H1 (cell line): ENCODE measurements around the gene NCBP1. TPM values are rescaled to one million over a fixed set of nuclear protein-coding genes. Genes with fewer than 3 reads are reported as not detected.

Source experiments
- CTCF ChIA-PET: fragments of 300-600 bp; sonication (Branson Sonifier 250); formaldehyde crosslinking; loops from one replicate; lab custom pipeline; 2021; ENCODE audit not compliant: partially characterized antibody; lab: Charles Lee
- POLR2A ChIA-PET: fragments of 300-600 bp; sonication (Branson Sonifier 250); formaldehyde crosslinking; loops from one replicate; lab custom pipeline; 2021; ENCODE audit warnings: inconsistent platforms; ENCODE audit not compliant: partially characterized antibody; lab: Charles Lee
- DNase-seq, 2 experiments: peaks; one replicate each; pipeline versions ENCODE4 v3.0.0 to v3.0.0-alpha.2; 2010 to 2022; ENCODE audit warnings: low spot score in 2 of 2, low read depth in 1 of 2, mixed read lengths in 1 of 2
- FAIRE-seq: peaks from 2 replicates; lab custom pipeline; 2011; peaks lifted over from hg19 to GRCh38; lab: Jason Lieb, UNC
- H2AFZ ChIP-seq: 2 replicates; pipeline ENCODE4 v1.8.1; 2012; ENCODE audit warnings: low read length, inconsistent platforms
- H2AK5ac ChIP-seq: 2 replicates; pipeline ENCODE4 v1.6.1; 2013; ENCODE audit warnings: low read depth, low read length
- H2BK120ac ChIP-seq: replicated peaks from 2 replicates; pipeline ENCODE3; 2013; ENCODE audit warnings: low read depth, low read length, inconsistent platforms
- H2BK12ac ChIP-seq: 2 replicates; pipeline ENCODE4 v1.6.1; 2013; ENCODE audit warnings: low read depth, low read length
- H2BK15ac ChIP-seq: 2 replicates; pipeline ENCODE4 v1.6.1; 2013; ENCODE audit warnings: low read length
- H2BK20ac ChIP-seq: 2 replicates; pipeline ENCODE4 v1.6.1; 2013; ENCODE audit warnings: low read length
- H2BK5ac ChIP-seq: 2 replicates; pipeline ENCODE4 v1.6.1; 2013; ENCODE audit warnings: low read depth, low read length
- H3K14ac ChIP-seq: 2 replicates; pipeline ENCODE4 v1.6.1; 2013; ENCODE audit warnings: inconsistent platforms; ENCODE audit not compliant: insufficient read length
- H3K18ac ChIP-seq: 2 replicates; pipeline ENCODE4 v1.6.1; 2013; ENCODE audit warnings: low read length; ENCODE audit errors: extremely low read depth
- H3K23ac ChIP-seq: 2 replicates; pipeline ENCODE4 v1.6.1; 2013; ENCODE audit warnings: inconsistent platforms; ENCODE audit not compliant: insufficient read length
- H3K23me2 ChIP-seq: 2 replicates; pipeline ENCODE4 v1.6.1; 2013; ENCODE audit warnings: low read depth, low read length
- H3K27ac ChIP-seq: 2 replicates; pipeline ENCODE4 v1.6.1; 2011; ENCODE audit warnings: low read depth, low read length, inconsistent platforms
- H3K27me3 ChIP-seq, 4 experiments: replicated peaks in 1 of 4; 1 replicate in 1 of 4; 2 replicates in 3 of 4; pipeline versions ENCODE4 v1.6.1 to v1.8.1; 2011 to 2013; ENCODE audit warnings: low read length in 3 of 4, mild to moderate bottlenecking in 3 of 4, inconsistent platforms in 2 of 4, mixed read lengths in 2 of 4, moderate library complexity in 1 of 4; ENCODE audit not compliant: control insufficient read depth in 3 of 4, insufficient read depth in 3 of 4; ENCODE audit errors: extremely low read depth in 1 of 4
- H3K36me3 ChIP-seq, 4 experiments: 2 replicates each; pipeline versions ENCODE4 v1.6.1 to v1.8.1; 2011 to 2013; ENCODE audit warnings: mild to moderate bottlenecking in 4 of 4, low read length in 3 of 4, moderate library complexity in 2 of 4, control low read depth in 1 of 4, inconsistent platforms in 1 of 4; ENCODE audit not compliant: insufficient read depth in 4 of 4, control insufficient read depth in 2 of 4
- H3K4ac ChIP-seq: replicated peaks from 2 replicates; pipeline ENCODE3; 2013; ENCODE audit warnings: low read length, low read depth, mixed read lengths, inconsistent platforms; ENCODE audit not compliant: insufficient read length
- H3K4me1 ChIP-seq, 4 experiments: replicated peaks in 1 of 4; 1 replicate in 1 of 4; 2 replicates in 3 of 4; pipeline versions ENCODE4 v1.6.1 to v1.8.1; 2011 to 2013; ENCODE audit warnings: low read length in 3 of 4, inconsistent platforms in 2 of 4, mixed read lengths in 1 of 4; ENCODE audit not compliant: insufficient read depth in 4 of 4, control insufficient read depth in 3 of 4
- H3K4me2 ChIP-seq, 2 experiments: 2 replicates each; pipeline versions ENCODE4 v1.6.1 to v1.8.1; 2011 to 2013; ENCODE audit warnings: low read depth in 2 of 2, low read length in 2 of 2, control low read depth in 1 of 2, inconsistent platforms in 1 of 2, mild to moderate bottlenecking in 1 of 2; ENCODE audit not compliant: insufficient read depth in 1 of 2
- H3K4me3 ChIP-seq, 4 experiments: fragments of 200-600, 300-600 bp in 1 of 4; sonication (generic), shearing (Covaris generic), sonication (Bioruptor Twin) in 1 of 4; 2 replicates each; pipeline versions ENCODE4 v1.5.1 to v1.8.1; 2011 to 2016; ENCODE audit warnings: low read length in 4 of 4, low read depth in 3 of 4, control low read depth in 2 of 4, inconsistent platforms in 2 of 4, mild to moderate bottlenecking in 2 of 4, mixed read lengths in 1 of 4, moderate library complexity in 1 of 4; ENCODE audit not compliant: insufficient read depth in 2 of 4; ENCODE audit errors: extremely low read depth in 1 of 4
- H3K56ac ChIP-seq: replicated peaks from 2 replicates; pipeline ENCODE3; 2013; ENCODE audit warnings: low read depth, mild to moderate bottlenecking, mixed read lengths, low read length, inconsistent platforms; ENCODE audit not compliant: insufficient read length
- H3K79me1 ChIP-seq: 2 replicates; pipeline ENCODE4 v1.6.1; 2013; ENCODE audit warnings: low read depth, low read length, control low read depth
- H3K79me2 ChIP-seq, 2 experiments: 2 replicates each; pipeline versions ENCODE4 v1.6.1 to v1.8.1; 2012 to 2013; ENCODE audit warnings: low read length in 2 of 2, mild to moderate bottlenecking in 2 of 2, inconsistent platforms in 1 of 2; ENCODE audit not compliant: insufficient read depth in 2 of 2, control insufficient read depth in 1 of 2
- H3K9ac ChIP-seq, 4 experiments: replicated peaks in 1 of 4; 1 replicate in 1 of 4; 2 replicates in 3 of 4; pipeline versions ENCODE4 v1.6.1 to v1.8.1; 2011 to 2013; ENCODE audit warnings: low read depth in 3 of 4, low read length in 3 of 4, control low read depth in 2 of 4, mild to moderate bottlenecking in 2 of 4, moderate library complexity in 2 of 4, inconsistent platforms in 1 of 4; ENCODE audit errors: extremely low read depth in 1 of 4
- H3K9me3 ChIP-seq, 2 experiments: 2 replicates each; pipeline versions ENCODE4 v1.6.1 to v1.8.1; 2012 to 2013; ENCODE audit warnings: mild to moderate bottlenecking in 2 of 2, moderate library complexity in 2 of 2, control low read depth in 1 of 2, inconsistent platforms in 1 of 2, low read depth in 1 of 2, low read length in 1 of 2, mixed read lengths in 1 of 2; ENCODE audit not compliant: insufficient read depth in 2 of 2
- H4K20me1 ChIP-seq, 2 experiments: replicated peaks in 1 of 2; 2 replicates each; pipeline versions ENCODE3 to v1.8.1; 2011 to 2013; ENCODE audit warnings: inconsistent platforms in 2 of 2, low read length in 2 of 2, mild to moderate bottlenecking in 1 of 2; ENCODE audit not compliant: insufficient read depth in 2 of 2, control insufficient read depth in 1 of 2
- H4K5ac ChIP-seq: 2 replicates; pipeline ENCODE4 v1.6.1; 2013; ENCODE audit warnings: low read length, low read depth, mixed read lengths, inconsistent platforms; ENCODE audit not compliant: insufficient read length
- H4K8ac ChIP-seq: 2 replicates; pipeline ENCODE4 v1.8.0; 2013; ENCODE audit warnings: mild to moderate bottlenecking, moderate library complexity, low read length, inconsistent platforms; ENCODE audit not compliant: insufficient read depth; ENCODE audit errors: extremely low read depth
- H4K91ac ChIP-seq: replicated peaks from 2 replicates; pipeline ENCODE3; 2013; ENCODE audit warnings: low read length, mixed read lengths, inconsistent platforms; ENCODE audit not compliant: insufficient read length
- EGR1 ChIP-seq: IDR thresholded peaks from 2 replicates; pipeline ENCODE4 v1.6.1; 2011; ENCODE audit warnings: low read depth, low read length, borderline replicate concordance
- EZH2 ChIP-seq: fragments of 200-600 bp; sonication (generic); IDR thresholded peaks from 2 replicates; pipeline ENCODE4 v1.7.1; 2012; ENCODE audit warnings: low read depth, mild to moderate bottlenecking, moderate library complexity, low read length, inconsistent platforms; ENCODE audit not compliant: severe bottlenecking
- GTF2F1 ChIP-seq: IDR thresholded peaks from 2 replicates; pipeline ENCODE4 v1.6.1; 2012; ENCODE audit warnings: low read depth, low read length, improper control_type of control experiment, borderline replicate concordance
- KDM1A ChIP-seq: fragments of 200-600, 300-600 bp; sonication (generic); IDR thresholded peaks from 2 replicates; pipeline ENCODE4 v1.7.1; 2016; ENCODE audit warnings: mild to moderate bottlenecking, low read length, borderline replicate concordance
- MAFK ChIP-seq: IDR thresholded peaks from 2 replicates; pipeline ENCODE4 v1.6.1; 2012; ENCODE audit warnings: low read depth, mild to moderate bottlenecking, improper control_type of control experiment, low read length
- PHF8 ChIP-seq: fragments of 200-600 bp; sonication (generic); conservative IDR thresholded peaks from 2 replicates; pipeline ENCODE4 v1.7.1; 2012; ENCODE audit warnings: low read depth, mild to moderate bottlenecking, inconsistent platforms, low read length, moderate library complexity
- RXRA ChIP-seq: IDR thresholded peaks from 2 replicates; pipeline ENCODE4 v1.6.1; 2011; ENCODE audit warnings: low read depth, mild to moderate bottlenecking, low read length, moderate library complexity; ENCODE audit not compliant: insufficient read depth
- TEAD4 ChIP-seq: IDR thresholded peaks from 2 replicates; pipeline ENCODE4 v1.6.1; 2012; ENCODE audit warnings: low read depth, low read length, inconsistent platforms, mixed read lengths
- YY1 ChIP-seq: IDR thresholded peaks from 2 replicates; pipeline ENCODE4 v1.6.1; 2011; ENCODE audit warnings: low read depth, mild to moderate bottlenecking, low read length
- WGBS, 2 experiments: shearing (Covaris generic) in 1 of 2; methylation state at CpG; one replicate each; pipeline versions ENCODE4 v1.1.6 to v1.1.7; 2013 to 2015; ENCODE audit warnings: low lambda C conversion rate in 2 of 2, mixed read lengths in 2 of 2, inconsistent platforms in 1 of 2, low coverage in 1 of 2, missing lambda C conversion rate in 1 of 2; ENCODE audit not compliant: insufficient replicate concordance in 2 of 2, insufficient coverage in 1 of 2, insufficient read length in 1 of 2; ENCODE audit errors: extremely low coverage in 1 of 2, missing lambda C conversion rate in 1 of 2; 5-methylcytosine and 5-hydroxymethylcytosine counted together
- polyA plus RNA-seq, 7 experiments: library from polyadenylated mRNA; depleted of rRNA in 3 of 7; stranded (reverse) in 5 of 7; unstranded in 2 of 7; fragments of >200 nt in 5 of 7; fragments of 200-250 nt in 2 of 7; gene quantifications; 1 replicate in 5 of 7; 2 replicates in 1 of 7; 4 replicates in 1 of 7; pipeline versions ENCODE4 v1.2.1 to v1.2.3, GENCODE V29; 2011 to 2013; ENCODE audit warnings: missing spikeins in 2 of 7, mixed read lengths in 2 of 7
- total RNA-seq: library from RNA; stranded (reverse); fragmentation: NEBNext Ultra II Directional; extraction: Animal tissue kit (Norgen Biotek cat#: 25700); gene quantifications from 2 replicates; pipeline ENCODE4 v1.2.1, GENCODE V29; 2021

Gene NCBP1
- total and polyA plus RNA-seq, 2 of the 8 experiments (the other 6 are each of a cell fraction or from before 2014, with no cell fraction given) = 14.7 to 54.0 TPM

DNA sequence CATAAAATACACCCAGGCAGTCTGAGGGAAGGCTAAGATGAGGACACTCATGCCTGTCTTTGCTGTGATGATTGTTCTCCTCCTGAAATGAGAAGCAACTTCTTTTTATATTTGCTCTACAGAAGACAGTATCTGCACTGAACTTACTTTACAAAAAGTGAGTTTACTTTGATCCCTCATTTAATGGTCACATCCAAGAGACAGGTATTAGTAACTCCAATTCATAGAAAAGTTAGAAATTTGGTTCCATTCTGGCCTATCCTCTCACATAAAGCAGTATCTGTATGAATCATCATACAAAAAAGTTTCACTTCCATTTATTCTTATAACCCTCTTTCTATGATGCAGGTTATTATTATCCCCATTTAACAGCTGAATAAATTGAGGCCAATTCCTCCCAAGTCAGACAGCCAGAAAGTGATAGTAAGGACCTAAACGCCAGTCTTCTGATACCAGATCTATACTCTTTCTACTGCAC is 15.6 kb upstream of the NCBP1 start:
- Histone ChIP-seq H3K79me1 (0 out of 2 replicates have a peak, but pooled peaks cover 2% of the 10 kb centered on the region), H2AFZ (no peak overlapping the region), H3K9ac (no peak overlapping the region), H4K91ac (no peak overlapping the region), H2BK5ac (no peak overlapping the region), H3K4ac (no peak overlapping the region), H3K14ac (no peak overlapping the region), H2BK120ac (no peak overlapping the region), H3K23ac (no peak overlapping the region), H3K4me3 (no peak overlapping the region), H3K27ac (no peak overlapping the region), H3K79me2 (no peaks in the 10 kb centered on the region), H3K9me3 (peaks cover 12 to 13% of the 10 kb centered on the region in 2 experiments), H3K18ac (no peak overlapping the region), H3K23me2 (no peaks in the 10 kb centered on the region), H2BK12ac (no peak overlapping the region), H4K5ac (no peak overlapping the region), H3K36me3 (peaks cover 3 to 39% (median 13%) of the 10 kb centered on the region in 4 experiments; a peak in 6 of 8 replicates), H2AK5ac (no peak overlapping the region), H4K20me1 (peaks cover 0 to 4% of the 10 kb centered on the region in 2 experiments)
- no peak for DNase-seq
- CTCF ChIA-PET = interaction anchor here (8.1 kb wide), 1 partner anchor 148 kb away, joined by 205 read pairs; no protein-coding TSS in a partner anchor
- 94% methylated on average over 1 of the region's 1 CpG; no CpG with 5 or more reads in 1 of the 2 experiments for WGBS, 2 experiments
- TF ChIP-seq MAFK (no peak), TEAD4 (no peak), EZH2 (no peak), RXRA (no peak), EGR1 (no peak), PHF8 (no peak), YY1 (no peak), KDM1A (no peak), GTF2F1 (no peak)
- TF ChIP-seq, all 59 proteins: peak for 0
- Histone ChIP-seq H3K27me3 (no peaks in the 10 kb centered on the region), H4K8ac (no peak overlapping the region), H2BK20ac (no peak overlapping the region), H3K56ac (no peak overlapping the region), H3K4me2 (no peak overlapping the region), H3K4me1 (no peaks in the 10 kb centered on the region), H2BK15ac (no peak overlapping the region)
- POLR2A ChIA-PET = interaction anchor here (1.0 to 2.5 kb wide), 2 partner anchors 10 to 15 kb away, joined by 3 to 8 read pairs; partner anchors contain the start of genes NCBP1 and TSTD2
- FAIRE-seq = no peak
